NCI-H1105 treated with DMSO at 0.1 percent for 48 hours (cell line): ENCODE data around the gene LTBR.

Experiments used
- DNase-seq: peaks from one replicate; lab custom pipeline; 2025; lab: John Stamatoyannopoulos, UW

The LTBR gene

DNA sequence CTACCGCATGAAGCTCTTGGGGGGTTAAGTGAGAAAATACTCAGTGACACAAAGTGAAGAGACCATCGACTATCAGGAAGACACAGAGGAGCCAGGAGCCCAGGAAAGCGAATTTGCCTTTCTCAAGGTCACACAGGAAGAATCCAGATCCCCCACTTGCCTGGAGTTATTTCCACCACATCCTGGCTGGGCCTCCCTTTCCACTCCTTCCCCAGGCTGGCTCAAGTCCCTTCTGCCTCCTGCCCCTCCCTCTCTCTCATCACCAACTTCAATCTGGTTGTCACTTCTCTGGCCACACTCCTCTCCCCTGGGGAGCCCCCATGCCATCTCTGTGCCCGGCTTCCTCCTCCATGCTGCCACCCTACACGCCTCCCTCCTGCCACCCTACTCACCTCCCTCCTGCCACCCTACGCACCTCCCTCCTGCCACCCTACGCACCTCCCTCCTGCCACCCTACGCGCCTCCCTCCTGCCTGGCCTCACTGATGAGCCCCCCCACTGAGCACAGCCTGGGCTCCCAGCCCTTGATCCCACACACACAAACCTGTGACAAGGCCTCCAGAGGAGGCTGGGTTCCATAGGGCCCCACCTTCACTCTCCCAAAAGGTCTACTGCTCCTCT lies 14.9 kb upstream of the LTBR start:
- no peak for DNase-seq

GRCh38 chr12:6369916-6370575 lies 13.9 kb upstream of the LTBR start:
- DNase-seq, result no peak

DNA sequence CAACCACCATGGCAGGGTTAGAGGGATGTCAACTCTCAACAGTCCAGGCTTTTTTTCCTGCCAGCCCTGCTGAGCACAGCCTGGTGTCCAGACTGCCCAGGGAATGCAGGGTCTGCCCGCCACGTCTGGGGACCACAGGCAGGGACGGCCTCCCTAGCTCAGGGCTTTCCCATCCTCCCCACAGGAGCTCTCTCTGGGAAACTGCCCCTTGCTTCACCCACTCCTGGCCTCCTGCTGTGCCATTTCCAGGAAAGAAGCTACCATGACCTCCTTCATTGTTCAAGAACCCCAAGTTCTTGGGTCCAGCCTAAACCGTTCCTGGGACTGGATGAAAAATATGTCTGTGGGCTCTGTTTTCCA lies 13.4 kb upstream of the LTBR start:
- no peak for DNase-seq

DNA sequence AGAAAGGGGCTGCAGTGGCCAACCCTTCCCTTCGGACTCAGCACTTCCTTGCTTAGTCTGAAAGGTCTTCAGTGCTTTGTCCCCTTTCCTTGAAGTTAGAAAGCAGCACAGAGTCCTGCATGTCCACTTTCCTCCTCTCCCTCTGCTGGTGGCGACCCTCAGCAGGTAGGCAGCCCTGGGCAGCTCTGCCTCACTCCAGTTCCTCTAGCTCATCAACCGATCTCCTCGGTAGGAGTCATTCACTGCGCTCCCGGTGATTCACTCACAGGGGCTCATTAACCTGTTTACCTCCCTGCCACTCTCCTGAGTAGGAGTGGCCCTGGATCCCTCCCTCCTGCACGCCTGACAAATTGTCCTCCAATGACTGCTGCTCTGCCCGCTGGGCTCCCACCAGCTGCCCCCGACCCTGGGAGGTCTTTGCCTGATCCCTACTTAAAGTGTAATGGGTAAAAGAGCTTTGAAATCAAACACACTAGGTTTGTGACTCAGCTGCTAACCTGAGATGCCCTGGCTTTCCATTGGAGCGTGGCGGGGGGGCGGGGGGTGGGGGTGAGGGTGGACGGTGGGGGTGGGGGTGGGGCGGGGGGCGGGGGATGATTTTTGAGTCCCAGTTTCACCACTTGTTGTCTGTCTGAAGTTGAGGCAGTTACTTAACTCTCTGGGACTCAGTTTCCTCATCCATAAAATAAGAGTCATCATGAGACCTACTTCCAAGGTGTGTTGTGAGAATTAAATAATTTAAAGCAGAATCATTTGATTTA lies 12.8 kb upstream of the LTBR start:
- DNase-seq, result peak; percentile 92

DNA sequence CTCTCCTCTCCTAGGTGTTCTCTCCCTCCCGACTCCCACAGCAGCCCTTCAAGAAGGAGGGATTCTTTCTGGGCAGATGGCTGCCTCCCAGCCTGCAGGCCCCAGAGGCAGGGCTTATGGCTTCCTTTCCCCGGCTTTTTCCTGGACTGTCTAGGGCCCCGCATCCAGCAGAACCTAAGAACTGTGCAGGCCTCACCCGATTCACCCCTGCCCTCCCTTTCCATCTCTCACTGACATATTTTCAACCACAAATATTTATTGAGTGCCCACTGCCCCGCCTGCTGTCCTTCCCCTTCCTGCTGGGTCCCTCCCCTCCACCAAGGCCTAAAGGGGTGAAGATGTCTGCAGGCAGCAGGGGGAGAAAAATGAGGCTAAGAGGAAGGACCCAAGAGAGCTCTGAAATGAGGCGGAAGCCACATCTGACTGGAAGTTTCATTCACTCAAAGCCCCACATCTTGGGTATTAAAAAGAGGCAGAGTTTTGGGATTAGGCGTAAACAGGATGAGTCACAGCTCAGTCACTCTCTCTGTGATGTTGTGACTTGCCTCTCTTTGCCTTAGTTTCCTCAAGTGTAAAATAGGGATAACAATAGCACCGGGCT lies 11.5 kb upstream of the LTBR start:
- peak; percentile 89 for DNase-seq

DNA sequence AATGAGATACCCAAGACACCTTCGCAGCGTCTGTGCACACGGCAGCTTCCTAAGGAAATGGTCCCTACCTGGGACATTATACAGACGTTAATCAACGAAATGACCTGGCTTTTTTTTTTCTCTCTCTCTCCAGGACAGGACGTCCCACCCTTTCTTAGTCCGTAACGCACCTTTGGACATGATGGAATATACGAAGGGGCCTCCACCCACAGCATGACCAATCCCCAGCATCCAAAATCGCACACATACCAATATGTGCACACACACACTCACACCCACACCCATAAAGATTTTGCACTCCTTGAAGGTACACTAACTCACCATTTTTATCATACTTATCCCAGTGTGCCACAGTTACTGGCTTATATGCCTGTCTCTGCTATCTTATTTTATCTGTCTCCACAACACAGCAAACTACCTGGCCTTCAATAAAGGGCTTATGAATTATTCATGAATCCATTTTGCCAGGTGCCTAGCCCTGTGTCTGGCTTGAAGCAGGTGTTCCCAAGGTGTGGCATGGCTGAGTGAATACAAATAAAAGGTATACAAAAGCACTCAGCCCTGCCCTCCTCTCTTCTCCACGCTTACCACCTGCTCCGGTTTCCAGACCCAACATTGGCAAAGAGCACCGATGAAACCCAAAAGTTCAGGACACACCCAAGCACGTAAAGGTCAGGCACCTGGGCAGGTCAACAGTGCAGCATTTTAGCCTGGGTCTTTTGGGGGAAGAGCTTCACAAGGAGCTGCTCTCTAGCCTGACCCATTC lies 10.8 kb upstream of the LTBR start:
- peak; percentile 97 for DNase-seq

DNA sequence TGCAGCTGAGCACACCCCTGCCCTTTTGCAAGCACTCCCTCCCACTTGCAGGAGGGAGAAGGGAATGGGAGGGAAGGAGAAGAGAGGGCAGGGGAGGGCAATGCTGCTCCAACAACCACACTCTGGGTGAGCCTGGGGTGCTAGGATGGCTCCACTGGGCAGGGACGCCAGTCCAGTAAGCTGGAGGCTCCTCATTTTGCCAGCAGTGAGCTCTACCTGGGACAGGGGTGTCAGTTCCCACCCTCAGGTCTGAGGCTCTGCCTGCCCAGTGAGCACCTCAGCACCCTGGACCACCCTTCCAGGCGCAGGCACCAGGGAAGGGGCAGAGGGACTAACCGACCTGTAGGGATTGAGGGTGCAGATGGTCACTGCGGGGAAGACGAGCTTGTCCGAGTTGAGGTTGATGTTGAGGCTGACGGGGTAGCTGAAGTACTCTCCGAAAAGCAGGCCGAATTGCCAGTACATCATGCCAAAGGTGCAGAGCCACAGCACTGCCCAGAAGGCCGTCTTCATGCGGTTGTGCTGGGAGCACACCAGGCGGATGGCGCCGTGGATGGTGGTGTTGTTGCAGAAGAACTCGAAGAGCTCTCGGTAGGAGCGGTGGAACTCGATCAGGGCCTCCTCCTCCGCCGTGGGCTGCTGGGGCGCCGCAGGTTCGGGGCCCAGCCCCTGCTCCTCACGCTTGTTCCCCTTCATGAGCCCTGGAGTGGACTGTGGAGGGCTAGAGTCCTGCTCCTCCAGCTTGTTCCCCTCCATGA lies 9.8 kb upstream of the LTBR start:
- DNase-seq, result no peak

DNA sequence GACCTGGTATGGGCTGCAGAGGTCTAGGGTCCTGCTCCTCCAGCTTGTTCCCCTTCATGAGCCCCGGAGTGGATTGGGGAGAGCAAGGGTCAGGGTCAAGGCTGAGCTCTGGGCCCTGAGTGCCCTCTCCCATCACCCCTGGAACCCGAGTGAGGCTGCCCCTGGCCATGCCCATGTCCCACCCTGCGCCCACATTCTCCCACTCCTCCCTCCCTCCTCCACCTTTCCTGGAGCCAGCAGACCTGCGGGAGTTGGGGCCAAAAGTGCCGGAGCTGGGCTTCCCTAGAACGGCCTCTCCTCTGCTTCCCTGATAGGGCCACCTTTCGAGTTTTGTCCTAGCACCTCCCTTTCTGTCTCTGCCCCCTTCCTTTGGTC lies 9.2 kb upstream of the LTBR start:
- DNase-seq, result no peak

- DNase-seq, result peak; percentile 74
These were observed 8.5 kb upstream of the LTBR start, which contains the start of gene SCNN1A for GRCh38 chr12:6375269-6376078. Gene SCNN1A (minus strand): TSS chr12:6375563. CDS start chr12:6374783, 780 bp downstream.

GRCh38 chr12:6376079-6376869 lies 7.7 kb upstream of the LTBR start:
- DNase-seq, result no peak

DNA sequence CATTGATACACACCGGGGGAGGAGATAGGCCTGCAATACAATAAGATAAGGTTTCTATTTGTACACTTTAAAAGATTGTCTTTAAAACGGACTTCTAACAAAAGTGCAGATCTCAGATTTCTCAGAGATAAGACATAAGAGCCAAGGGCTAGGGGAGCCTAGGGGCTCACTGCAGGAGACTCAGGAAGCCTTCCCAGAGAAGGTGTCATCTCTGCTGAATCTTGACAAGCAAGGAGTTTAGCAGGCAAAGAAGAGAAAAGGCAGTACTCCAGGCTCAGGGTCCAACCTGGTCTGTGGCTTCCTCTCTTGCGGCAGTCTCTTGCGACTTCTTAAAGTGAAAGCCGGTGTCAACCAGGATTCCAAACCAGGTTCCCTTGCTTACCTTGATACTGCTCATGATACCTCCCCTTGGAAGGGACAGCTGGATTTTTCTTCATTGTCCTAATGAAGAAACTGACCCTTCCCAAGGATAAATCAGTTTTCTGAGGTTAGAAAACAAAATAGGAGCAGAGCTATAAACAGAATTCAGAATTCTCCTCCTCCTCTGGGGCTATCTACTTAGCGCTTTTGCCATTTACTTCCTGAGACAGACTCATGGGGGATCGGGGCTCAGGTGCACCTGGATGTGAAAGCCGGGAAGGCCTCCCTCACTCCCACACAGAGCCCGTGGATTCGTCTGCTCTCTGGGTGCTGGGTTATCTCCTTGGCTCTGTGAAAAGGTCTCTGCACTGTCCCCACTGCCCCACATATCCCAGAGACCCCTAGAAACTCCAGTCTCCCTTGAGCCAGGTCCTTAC lies 6.9 kb upstream of the LTBR start:
- DNase-seq, result no peak

GRCh38 chr12:6377667-6377994 lies 6.3 kb upstream of the LTBR start:
- no peak for DNase-seq

GRCh38 chr12:6378709-6379472 lies 5.1 kb upstream of the LTBR start:
- no peak for DNase-seq

DNA sequence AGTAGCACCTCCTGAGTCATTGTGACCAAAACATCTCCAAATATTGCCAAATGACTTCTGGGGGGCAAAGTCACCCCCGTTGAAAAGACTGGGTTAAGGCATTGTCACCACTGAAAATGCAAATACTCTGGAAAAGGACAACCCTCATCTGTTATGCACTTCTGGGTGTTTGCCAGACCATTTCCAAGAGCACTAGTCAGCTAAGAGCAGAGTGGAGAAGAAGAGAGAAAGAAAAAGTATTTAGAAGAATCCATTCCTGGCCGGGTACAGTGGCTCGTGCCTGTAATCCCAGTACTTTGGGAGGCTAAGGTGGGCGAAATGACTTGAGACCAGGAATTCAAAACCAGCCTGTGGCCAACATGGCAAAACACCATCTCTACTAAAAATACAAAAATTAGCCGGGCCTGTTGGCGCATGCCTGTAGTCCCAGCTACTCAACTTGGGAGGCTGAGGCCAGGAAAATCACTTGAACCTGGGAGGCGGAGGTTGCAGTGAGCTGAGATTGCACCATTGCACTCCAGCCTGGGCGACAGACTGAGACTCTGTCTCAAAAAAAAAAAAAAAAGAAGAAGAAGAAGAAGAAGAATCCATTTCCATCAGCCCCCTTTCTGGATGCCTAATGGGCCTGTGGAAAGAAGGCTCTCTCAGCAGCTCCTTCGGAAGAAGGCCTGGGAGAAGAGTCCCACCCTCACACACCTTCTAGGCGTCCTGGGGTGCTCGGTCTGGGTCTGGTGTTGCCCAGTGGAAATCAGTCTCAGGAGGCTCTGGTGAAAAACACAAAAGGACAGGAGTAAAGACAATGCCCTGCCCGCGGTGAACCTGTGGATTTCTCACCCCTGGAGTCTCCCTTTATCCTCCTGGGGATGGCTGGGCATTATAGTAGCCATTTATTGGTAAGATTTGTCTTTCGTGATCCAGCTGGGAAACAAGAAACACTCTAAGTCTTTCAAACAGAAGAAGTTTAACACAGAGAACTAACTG lies 3.5 kb upstream of the LTBR start:
- no peak for DNase-seq

GRCh38 chr12:6382371-6382770 lies 1.6 kb upstream of the LTBR start:
- no peak for DNase-seq

GRCh38 chr12:6382982-6383381 lies 980 bp upstream of the LTBR start:
- no peak for DNase-seq
